ENCODE measurements around the gene MAN1C1.
"Not testable (repeated sequence)": the region's sequence is repeated elsewhere in the genome, so short reads cannot be mapped to it uniquely, and the experiment has no call there.

Gene MAN1C1

GRCh38 chr1:25680701-25681100 is 64.1 kb downstream of the MAN1C1 start:
- DNase-seq (ENCODE audit: low read depth): no peak

DNA sequence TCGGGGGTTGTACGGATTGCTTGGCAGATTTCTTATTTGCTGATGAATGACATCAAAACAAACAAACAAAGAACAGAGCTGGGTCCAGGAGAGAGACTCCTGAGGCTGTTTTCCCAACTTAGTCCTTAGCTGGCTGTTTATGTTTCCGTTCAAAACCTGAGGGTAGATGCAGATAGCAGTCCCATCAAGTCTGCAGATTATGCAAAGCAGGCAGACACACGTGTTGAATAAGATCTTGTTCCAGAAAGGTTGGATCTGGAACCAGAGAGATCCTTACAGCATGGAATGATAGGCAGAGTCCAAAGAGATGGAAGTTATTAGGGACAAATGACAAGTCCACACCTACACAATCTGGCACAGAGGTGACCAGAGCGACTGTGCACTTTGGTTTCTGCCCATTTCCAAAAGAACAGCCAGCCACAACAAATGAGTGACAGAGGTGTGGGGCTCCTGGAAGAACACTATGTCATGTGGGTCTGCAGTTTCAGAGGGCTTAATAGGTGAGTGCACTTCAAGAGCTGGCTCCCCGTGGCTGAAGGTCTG is 65.5 kb downstream of the MAN1C1 start:
- DNase-seq (ENCODE audit: low read depth): no peak

- no peak for DNase-seq (ENCODE audit: low read depth)
Observed at GRCh38 chr1:25683177-25683576, 66.6 kb downstream of the MAN1C1 start.

DNA sequence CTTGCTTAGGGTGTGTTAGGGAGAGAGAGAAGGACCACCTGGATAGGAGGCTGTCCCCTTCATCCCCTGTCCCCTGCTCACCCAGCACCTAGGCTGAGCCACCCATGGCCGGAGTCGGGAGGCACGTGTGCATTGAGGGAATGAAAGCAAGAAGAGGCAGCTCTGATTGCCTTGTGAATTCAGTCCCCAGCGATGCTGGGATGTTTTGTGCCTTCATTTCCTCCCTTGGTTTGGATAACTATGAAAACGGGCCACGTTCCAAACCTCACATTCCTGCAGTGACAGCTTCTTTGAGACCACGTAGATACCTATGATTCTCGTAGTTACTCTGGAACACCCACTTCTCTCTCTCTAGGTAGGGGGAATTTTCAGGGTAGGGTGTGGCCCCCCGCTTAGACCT is 67.1 kb downstream of the MAN1C1 start:
- DNase-seq (ENCODE audit: low read depth): peak; percentile 56

- no peak for DNase-seq (ENCODE audit: low read depth)
Observed at GRCh38 chr1:25684216-25684965, 67.8 kb downstream of the MAN1C1 start.

- no peak for DNase-seq (ENCODE audit: low read depth)
Observed at GRCh38 chr1:25685211-25685750, 68.7 kb downstream of the MAN1C1 start.

GRCh38 chr1:25685938-25686665 is 69.5 kb downstream of the MAN1C1 start:
- DNase-seq (ENCODE audit: low read depth): no peak

- no peak for DNase-seq (ENCODE audit: low read depth)
Observed at GRCh38 chr1:25687221-25688017, 70.8 kb downstream of the MAN1C1 start.

DNA sequence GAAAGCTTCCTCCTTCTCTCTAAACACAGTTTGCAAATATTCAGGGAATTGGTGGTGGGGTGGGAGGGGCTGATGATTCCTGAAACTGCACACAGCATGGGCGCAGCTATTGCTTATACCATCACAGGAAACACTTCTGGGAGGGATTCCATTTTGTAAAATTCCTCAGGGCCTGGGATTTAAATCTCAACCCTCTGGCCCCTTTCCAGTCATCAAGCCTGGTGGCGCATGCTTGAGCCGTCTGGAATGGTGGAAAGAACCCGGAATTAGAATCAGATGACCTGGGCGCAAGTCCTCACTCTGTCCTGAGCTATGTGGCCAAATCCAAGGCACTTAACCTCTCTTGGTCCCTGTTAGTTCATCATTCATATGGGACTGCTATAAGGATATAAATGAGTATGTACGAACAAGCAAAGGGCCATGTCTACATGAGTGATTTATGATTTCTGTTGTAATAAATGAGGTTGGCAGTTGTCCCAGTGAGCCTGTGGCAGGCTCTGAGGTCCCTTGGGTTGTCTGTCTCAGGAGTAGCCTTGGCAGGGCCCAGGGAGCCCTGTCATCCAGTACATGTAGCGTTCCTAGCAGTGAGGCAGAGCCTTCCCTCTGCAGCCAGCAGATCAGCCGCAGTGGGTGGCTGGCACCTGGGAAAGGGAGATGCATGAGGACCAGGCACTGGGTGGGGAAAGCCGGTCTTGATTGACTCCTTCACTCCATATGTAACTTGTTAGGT is 72.0 kb downstream of the MAN1C1 start:
- DNase-seq (ENCODE audit: low read depth): peak; percentile 79

DNA sequence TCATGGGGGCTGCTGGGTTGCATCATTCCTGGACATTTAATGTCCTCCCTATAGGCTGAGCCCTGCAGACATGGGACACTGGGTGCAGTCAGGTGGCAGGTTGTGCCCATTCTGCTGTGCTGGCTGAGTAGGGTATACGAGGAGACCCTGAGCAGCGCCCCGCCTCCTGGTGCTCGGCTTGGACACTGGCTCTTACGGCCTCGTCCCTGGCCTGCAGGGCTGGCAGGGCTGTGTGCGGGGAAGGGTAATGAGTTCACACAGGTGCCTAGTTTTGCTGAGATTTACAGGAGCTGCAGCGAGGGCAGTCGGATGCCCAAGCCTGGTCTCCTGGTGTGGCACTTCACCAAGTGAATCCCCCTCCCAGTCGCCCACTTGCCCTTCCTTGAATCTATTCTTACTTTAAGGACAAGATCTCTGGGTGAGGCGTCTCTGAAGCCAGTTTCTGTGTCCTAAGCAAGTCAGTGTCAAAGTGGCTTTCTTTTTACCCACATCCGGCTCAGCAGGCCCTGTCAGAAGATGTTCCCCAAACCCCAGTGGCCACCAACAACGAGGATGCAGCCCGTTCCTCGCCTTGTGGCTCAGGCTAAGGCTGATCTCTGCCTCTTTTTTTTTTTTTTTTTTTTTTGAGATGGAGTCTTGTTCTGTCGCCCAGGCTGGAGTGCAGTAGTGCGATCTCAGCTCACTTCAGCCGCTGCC is 73.2 kb downstream of the MAN1C1 start:
- DNase-seq (ENCODE audit: low read depth): no peak

DNA sequence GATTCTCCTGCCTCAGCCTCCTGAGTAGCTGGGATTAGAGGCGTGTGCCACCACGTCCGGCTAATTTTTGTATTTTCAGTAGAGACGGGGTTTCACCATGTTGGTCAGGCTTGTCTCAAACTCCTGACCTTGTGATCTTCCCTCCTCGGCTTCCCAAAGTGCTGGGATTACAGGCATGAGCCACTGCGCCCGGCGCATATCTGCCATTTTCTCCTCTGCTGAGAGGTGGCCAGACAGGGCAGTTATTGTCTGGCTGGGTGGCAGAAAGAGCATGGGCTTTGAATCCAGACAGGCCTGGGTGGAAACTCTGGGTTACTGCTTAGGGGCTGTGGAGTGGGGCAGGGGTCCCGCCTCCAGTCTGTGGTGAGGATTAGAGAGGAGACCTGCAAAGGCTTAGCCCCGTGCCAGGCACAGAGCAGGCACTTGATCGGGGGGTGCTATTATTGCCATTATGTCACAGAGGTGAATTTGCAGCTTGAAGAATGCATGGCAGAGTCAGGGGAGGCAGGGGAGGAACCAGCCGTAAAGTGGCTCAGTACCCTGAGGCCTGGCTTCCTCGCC is 73.9 kb downstream of the MAN1C1 start:
- DNase-seq (ENCODE audit: low read depth): no peak

DNA sequence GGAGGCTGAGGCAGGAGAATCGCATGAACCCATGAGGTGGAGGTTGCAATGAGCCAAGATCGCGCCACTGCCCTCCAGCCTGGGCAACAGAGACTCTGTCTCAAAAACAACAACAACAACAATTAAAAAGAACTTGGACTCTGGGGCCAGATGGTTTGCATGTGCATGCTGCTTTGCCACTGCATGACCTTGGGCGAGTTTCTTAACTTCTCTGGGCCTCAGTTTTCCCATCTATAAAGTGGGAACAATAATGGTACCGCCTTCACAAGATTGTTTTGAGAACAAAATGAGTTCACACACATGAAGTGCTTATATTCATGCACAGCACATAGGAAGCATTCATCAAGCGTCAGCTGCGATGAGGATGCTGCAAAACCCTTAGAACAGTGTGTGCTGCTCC is 74.6 kb downstream of the MAN1C1 start:
- no peak for DNase-seq (ENCODE audit: low read depth)

GRCh38 chr1:25692560-25692959 is 76.0 kb downstream of the MAN1C1 start:
- DNase-seq (ENCODE audit: low read depth): no peak

DNA sequence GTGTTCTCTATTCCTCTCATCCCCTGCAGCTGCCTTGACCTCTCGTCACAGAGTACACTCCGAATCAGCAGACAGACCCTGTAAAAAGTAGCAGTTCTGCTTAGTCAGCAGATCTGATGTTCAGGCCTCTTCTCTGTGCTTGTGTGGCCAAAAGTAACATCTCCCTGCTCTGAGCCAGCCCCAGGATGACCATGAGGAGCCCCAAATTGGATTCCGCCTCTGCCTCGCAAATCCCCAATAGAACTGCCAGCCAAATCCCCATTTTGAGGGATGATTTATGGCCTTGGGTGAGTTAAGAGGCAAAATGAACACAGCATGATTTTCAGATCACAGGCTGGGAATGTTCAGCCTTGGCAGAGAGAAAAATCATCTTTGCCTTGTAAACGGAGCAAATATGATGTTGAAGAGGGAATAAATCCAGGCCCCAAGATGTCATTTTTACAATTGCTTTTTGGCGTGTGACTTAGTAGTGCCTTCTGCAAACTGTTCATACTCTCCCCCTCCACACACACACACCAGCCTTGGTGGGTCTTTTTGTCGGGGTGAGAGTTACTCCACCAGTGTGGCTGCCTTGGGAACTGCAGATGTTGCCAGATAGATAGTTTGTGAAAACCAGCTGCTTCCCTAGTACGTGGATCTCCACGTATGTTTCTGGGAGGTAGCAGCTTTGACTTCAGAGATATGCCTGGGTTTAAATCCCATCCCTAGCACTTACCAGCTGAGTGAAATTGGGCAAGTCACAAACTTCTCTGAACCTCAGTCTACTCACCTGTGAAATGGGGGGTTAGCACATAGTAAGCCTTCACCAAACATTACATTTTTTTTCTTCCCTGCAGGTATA is 77.8 kb downstream of the MAN1C1 start:
- DNase-seq (ENCODE audit: low read depth): peak; percentile 73

DNA sequence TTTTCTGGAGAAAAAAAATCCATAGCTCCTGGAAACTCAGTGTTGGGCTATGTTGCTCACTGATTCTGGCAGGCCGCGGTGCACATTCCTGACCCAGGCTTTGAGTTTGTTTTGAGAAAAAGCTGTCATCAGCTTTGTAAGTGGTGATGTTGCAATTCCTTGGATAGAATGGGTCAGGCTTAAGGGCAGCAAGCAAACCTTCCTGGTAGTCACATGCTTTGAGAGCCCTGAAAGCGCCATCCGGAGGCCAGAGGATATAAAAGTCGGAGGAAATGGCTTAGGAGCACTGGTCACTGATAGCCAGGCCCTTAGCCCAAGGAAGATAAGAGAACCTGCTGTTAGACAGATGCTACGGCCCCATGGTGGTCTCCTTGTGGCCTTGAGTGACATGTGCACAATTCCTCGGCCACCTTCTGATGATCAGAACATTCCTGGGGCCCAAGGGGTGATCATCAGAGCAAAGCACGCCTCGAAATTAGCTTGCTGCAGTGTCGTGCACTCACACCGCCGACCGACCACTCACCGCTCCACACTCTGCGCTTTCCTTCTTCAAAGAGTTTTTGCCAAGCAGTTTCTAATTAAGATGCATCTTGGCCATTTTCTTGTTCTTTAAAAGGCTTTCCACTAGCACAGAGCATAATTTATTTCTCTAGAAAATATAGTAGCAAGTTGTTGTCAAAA is 78.6 kb downstream of the MAN1C1 start:
- peak; percentile 98 for DNase-seq (ENCODE audit: low read depth)

- peak; percentile 81 for DNase-seq (ENCODE audit: low read depth)
Observed at GRCh38 chr1:25695771-25696311, 79.2 kb downstream of the MAN1C1 start.

DNA sequence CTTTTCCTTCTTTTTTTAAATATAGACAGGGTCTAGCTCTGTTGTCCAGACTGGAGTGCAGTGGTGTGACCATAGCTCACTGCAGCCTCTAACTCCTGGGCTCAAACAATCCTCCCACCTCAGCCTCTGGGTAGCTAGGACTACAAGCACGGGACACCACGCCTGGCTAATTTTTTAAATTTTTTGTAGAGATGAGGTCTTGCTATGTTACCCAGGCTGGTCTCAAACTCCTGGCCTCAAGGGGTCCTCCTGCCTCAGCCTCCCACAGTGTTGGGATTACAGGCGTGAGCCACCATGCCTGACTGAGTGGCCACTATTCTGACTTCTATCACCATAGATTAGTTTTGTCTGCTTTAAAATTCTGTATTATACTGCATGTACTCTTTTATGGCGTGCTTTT is 80.1 kb downstream of the MAN1C1 start:
- not testable (repeated sequence) for DNase-seq (ENCODE audit: low read depth)

- DNase-seq (ENCODE audit: low read depth): no peak
Observed at GRCh38 chr1:25697435-25698217, 81.0 kb downstream of the MAN1C1 start.

All from EH (cell line).